Spleen (tissue), 11 donors: ENCODE measurements around the gene OTOA. TPM values are rescaled to one million over a fixed set of nuclear protein-coding genes. Genes with fewer than 3 reads are reported as not detected.

Experiments used
- DNase-seq: peaks from one replicate; pipeline ENCODE4 v3.0.0-alpha.2; 2020
- H3K27ac ChIP-seq, 8 donors: fragments of 200-600 bp; sonication (generic) in 7 of 8; 1 replicate in 4 of 8; 2 replicates in 4 of 8; pipeline versions ENCODE4 v1.5.0 to v1.8.0; 2016 to 2021; ENCODE audit warnings: inconsistent platforms in 4 of 8, mild to moderate bottlenecking in 4 of 8, moderate library complexity in 1 of 8
- H3K27me3 ChIP-seq, 7 donors: fragments of 200-600 bp; sonication (generic) in 6 of 7; replicated peaks in 1 of 7; 1 replicate in 4 of 7; 2 replicates in 3 of 7; pipeline versions ENCODE4 v1.5.0 to v1.8.0; 2016 to 2021; ENCODE audit warnings: inconsistent platforms in 3 of 7, mild to moderate bottlenecking in 1 of 7
- H3K36me3 ChIP-seq, 6 donors: fragments of 200-600 bp; sonication (generic) in 5 of 6; 1 replicate in 4 of 6; 2 replicates in 2 of 6; pipeline versions ENCODE4 v1.5.0 to v1.8.0; 2016 to 2021; ENCODE audit warnings: inconsistent platforms in 2 of 6
- H3K4me1 ChIP-seq, 6 donors: fragments of 200-600 bp; sonication (generic) in 5 of 6; 1 replicate in 3 of 6; 2 replicates in 3 of 6; pipeline versions ENCODE4 v1.5.0 to v1.8.0; 2016 to 2021; ENCODE audit warnings: inconsistent platforms in 3 of 6
- H3K4me3 ChIP-seq, 8 donors: fragments of 200-600 bp; sonication (generic) in 7 of 8; 1 replicate in 4 of 8; 2 replicates in 4 of 8; pipeline versions ENCODE4 v1.5.0 to v1.8.0; 2016 to 2021; ENCODE audit warnings: inconsistent platforms in 4 of 8, mild to moderate bottlenecking in 4 of 8, moderate library complexity in 2 of 8
- H3K9me3 ChIP-seq, 8 donors: fragments of 200-600 bp; sonication (generic) in 7 of 8; 1 replicate in 4 of 8; 2 replicates in 4 of 8; pipeline versions ENCODE4 v1.5.0 to v1.8.0; 2016 to 2021; ENCODE audit warnings: inconsistent platforms in 4 of 8
- POLR2A ChIP-seq, 3 donors: fragments of 450-650 bp; IDR thresholded peaks; one replicate each; pipeline ENCODE4 v1.5.1; 2017; ENCODE audit warnings: antibody characterized with exemption in 3 of 3, mild to moderate bottlenecking in 1 of 3
- POLR2AphosphoS5 ChIP-seq, 3 donors: sonication (generic); formaldehyde crosslinking; IDR thresholded peaks; one replicate each; pipeline ENCODE4 v1.5.1; 2017; ENCODE audit warnings: antibody characterized with exemption in 3 of 3
- WGBS, 5 donors: extraction: QIAGEN DNeasy Blood & Tissue Kit in 3 of 5; methylation state at CpG; one replicate each; pipeline versions ENCODE4 v1.1.5 to v1.1.7; 2013 to 2018; 5-methylcytosine and 5-hydroxymethylcytosine counted together
- intact Hi-C: fragments of 100-400 bp; cut with DNase I; formaldehyde crosslinking; loops from one replicate; pipeline ENCODE4 v1.15.0; 2023; ENCODE audit warnings: low total_unique reads
- polyA plus RNA-seq, 3 donors: library from polyadenylated mRNA; stranded (reverse); fragments of 200-250 nt; gene quantifications; one replicate each; pipeline ENCODE4 v1.2.1, GENCODE V29; 2013
- total RNA-seq, 7 donors: library from RNA; depleted of rRNA in 3 of 7; stranded (reverse); fragments of >200 nt in 3 of 7; fragmentation: NEBNext Ultra II Directional in 4 of 7; extraction: Animal tissue kit (Norgen Biotek cat#: 25700) in 4 of 7; gene quantifications; one replicate each; pipeline versions ENCODE4 v1.1.0 to v1.2.1, GENCODE V29; 2016 to 2021
- TF ChIP-seq, protein P1 (sequence below), 11 experiments: fragments of 200-600 bp in 7 of 11; fragments of 450-650 bp in 4 of 11; sonication (generic) in 4 of 11; IDR thresholded peaks in 8 of 11; conservative IDR thresholded peaks in 3 of 11; 1 replicate in 7 of 11; 2 replicates in 4 of 11; pipeline versions ENCODE4 v1.4.0 to v1.8.0; 2016 to 2021; ENCODE audit warnings: antibody characterized with exemption in 11 of 11, inconsistent platforms in 4 of 11, mild to moderate bottlenecking in 1 of 11
- donor health status: healthy with polysubstance abuse.
- donor health status: DM: no; HTN: no; CAD: no; lungs with moderate emphysema.
- donor health status: DM: no; HTN: no; CAD: no.
- donor health status: Bipolar disorder and iron deficiency.
- donor health status: healthy.
- donor health status: DM: no; HTN: no; CAD: no.
- donor health status: DM: yes; HTN: yes; CAD: no.

Gene OTOA
- total and polyA plus RNA-seq, 10 donors, result 0.86 to 3.1 (median 2.2) TPM

GRCh38 chr16:21717608-21718007 lies 53.8 kb downstream of the OTOA start:
- Histone ChIP-seq H3K27ac (no peak overlapping the region), H3K9me3 (no peaks in the 10 kb centered on the region), H3K36me3 (no peaks in the 10 kb centered on the region), H3K27me3 (no peaks in the 10 kb centered on the region), H3K4me3 (no peak overlapping the region), H3K4me1 (no peaks in the 10 kb centered on the region)
- no peak for DNase-seq
- 77 to 85% (median 79%) methylated on average over 10 of the region's 10 CpGs for WGBS, 5 donors
- no peak for TF ChIP-seq POLR2A (IDR thresholded peaks at IDR 0.05)
- TF ChIP-seq POLR2AphosphoS5 (IDR thresholded peaks at IDR 0.05), result no peak
- TF ChIP-seq, protein P1, sequence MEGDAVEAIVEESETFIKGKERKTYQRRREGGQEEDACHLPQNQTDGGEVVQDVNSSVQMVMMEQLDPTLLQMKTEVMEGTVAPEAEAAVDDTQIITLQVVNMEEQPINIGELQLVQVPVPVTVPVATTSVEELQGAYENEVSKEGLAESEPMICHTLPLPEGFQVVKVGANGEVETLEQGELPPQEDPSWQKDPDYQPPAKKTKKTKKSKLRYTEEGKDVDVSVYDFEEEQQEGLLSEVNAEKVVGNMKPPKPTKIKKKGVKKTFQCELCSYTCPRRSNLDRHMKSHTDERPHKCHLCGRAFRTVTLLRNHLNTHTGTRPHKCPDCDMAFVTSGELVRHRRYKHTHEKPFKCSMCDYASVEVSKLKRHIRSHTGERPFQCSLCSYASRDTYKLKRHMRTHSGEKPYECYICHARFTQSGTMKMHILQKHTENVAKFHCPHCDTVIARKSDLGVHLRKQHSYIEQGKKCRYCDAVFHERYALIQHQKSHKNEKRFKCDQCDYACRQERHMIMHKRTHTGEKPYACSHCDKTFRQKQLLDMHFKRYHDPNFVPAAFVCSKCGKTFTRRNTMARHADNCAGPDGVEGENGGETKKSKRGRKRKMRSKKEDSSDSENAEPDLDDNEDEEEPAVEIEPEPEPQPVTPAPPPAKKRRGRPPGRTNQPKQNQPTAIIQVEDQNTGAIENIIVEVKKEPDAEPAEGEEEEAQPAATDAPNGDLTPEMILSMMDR (IDR thresholded peaks at IDR 0.05 in 8 of 11, conservative IDR thresholded peaks at IDR 0.05 in 3 of 11), result no peak
- intact Hi-C loops, result no loop called here

- Histone ChIP-seq H3K27me3 (no peaks in the 10 kb centered on the region), H3K9me3 (no peaks in the 10 kb centered on the region), H3K27ac (no peak overlapping the region), H3K4me3 (no peak overlapping the region), H3K4me1 (no peaks in the 10 kb centered on the region), H3K36me3 (no peaks in the 10 kb centered on the region)
- DNase-seq, result no peak
- no peak for TF ChIP-seq POLR2AphosphoS5 (IDR thresholded peaks at IDR 0.05)
- no peak for TF ChIP-seq POLR2A (IDR thresholded peaks at IDR 0.05)
- TF ChIP-seq, protein P1 (IDR thresholded peaks at IDR 0.05 in 8 of 11, conservative IDR thresholded peaks at IDR 0.05 in 3 of 11), result no peak
- WGBS, 5 donors, result 53 to 68% (median 63%) methylated on average over 6 of the region's 6 CpGs
- intact Hi-C loops, result no loop called here
Measured at GRCh38 chr16:21719283-21719682, 55.5 kb downstream of the OTOA start.

DNA sequence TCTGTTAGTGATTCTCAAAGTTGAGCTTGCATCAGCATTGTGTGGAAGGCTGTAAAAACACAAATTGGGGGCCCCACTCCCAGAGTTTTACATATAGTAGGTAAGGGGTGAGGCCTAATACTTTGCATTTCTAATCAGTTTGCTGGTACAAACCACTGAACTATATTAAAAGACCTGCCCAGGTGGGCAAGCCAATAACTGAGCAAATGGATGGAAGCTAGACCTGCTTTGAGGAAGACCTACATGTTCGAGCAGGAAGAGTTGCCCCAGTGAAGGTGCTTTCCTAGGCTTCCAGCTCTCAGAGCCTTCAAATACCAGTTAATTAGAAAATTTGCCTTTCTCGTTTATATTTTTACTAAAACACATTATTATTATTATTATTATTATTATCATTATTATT lies 56.8 kb downstream of the OTOA start:
- Histone ChIP-seq H3K27me3 (no peaks in the 10 kb centered on the region), H3K4me3 (no peak overlapping the region), H3K27ac (no peak overlapping the region), H3K9me3 (no peaks in the 10 kb centered on the region), H3K4me1 (no peaks in the 10 kb centered on the region), H3K36me3 (no peaks in the 10 kb centered on the region)
- intact Hi-C loops, result no loop called here
- no peak for DNase-seq
- TF ChIP-seq POLR2AphosphoS5 (IDR thresholded peaks at IDR 0.05), result no peak
- TF ChIP-seq, protein P1 (IDR thresholded peaks at IDR 0.05 in 8 of 11, conservative IDR thresholded peaks at IDR 0.05 in 3 of 11), result no peak
- no peak for TF ChIP-seq POLR2A (IDR thresholded peaks at IDR 0.05)
- WGBS, 5 donors, result 85 to 94% (median 90%) methylated on average over 2 of the region's 2 CpGs

GRCh38 chr16:21722771-21723455 lies 59.1 kb downstream of the OTOA start:
- no peak overlapping the region for H3K4me3 ChIP-seq
- TF ChIP-seq POLR2A (IDR thresholded peaks at IDR 0.05) (no peak), POLR2AphosphoS5 (IDR thresholded peaks at IDR 0.05) (no peak)
- no peaks in the 10 kb centered on the region for H3K27me3 ChIP-seq
- H3K9me3 ChIP-seq, result no peaks in the 10 kb centered on the region
- no peak for DNase-seq
- intact Hi-C loops, result no loop called here
- H3K27ac ChIP-seq, result no peak overlapping the region
- H3K36me3 ChIP-seq, result no peaks in the 10 kb centered on the region
- 81 to 92% (median 83%) methylated on average over 7 of the region's 7 CpGs for WGBS, 5 donors
- no peaks in the 10 kb centered on the region for H3K4me1 ChIP-seq
